ENCODE data around the gene KAT8. TPM values are rescaled to one million over a fixed set of nuclear protein-coding genes. Genes with fewer than 3 reads are reported as not detected.

KAT8 gene
- total and polyA plus RNA-seq, 10 of the 15 experiments (the other 5 are each of a cell fraction or from before 2014, with no cell fraction given), result 5.5 to 55.8 (median 39.6) TPM

- CTCF ChIA-PET, result interaction anchor here (1.3 kb wide), 1 partner anchor 58 kb away, joined by 3 read pairs; no protein-coding TSS in a partner anchor
- Histone ChIP-seq H3K9ac (ENCODE audit: control insufficient read depth, insufficient read depth, low read length) (no peak overlapping the region), H3K4me1 (ENCODE audit: control insufficient read depth, insufficient read depth, low read length) (no peaks in the 10 kb centered on the region), H4K20me1 (ENCODE audit: control insufficient read depth, insufficient read depth) (no peaks in the 10 kb centered on the region; the same call in 1 of the 2 replicates), H3K36me3 (ENCODE audit: control insufficient read depth in 2 of 2, insufficient read depth in 2 of 2, low read length in 1 of 2) (peaks cover 0 to 6% of the 10 kb centered on the region in 2 experiments; a peak in 3 of 4 replicates), H2AFZ (ENCODE audit: control insufficient read depth, low read depth, low read length) (no peak overlapping the region), H3K4me2 (ENCODE audit: control insufficient read depth, insufficient read depth) (no peak overlapping the region), H3K27me3 (replicated peaks in 1 of 2; ENCODE audit: control insufficient read depth in 2 of 2, insufficient read depth in 2 of 2, low read length in 1 of 2) (no peaks in the 10 kb centered on the region), H3K4me3 (no peak overlapping the region), H3K9me3 (replicated peaks; ENCODE audit: control insufficient read depth, insufficient read depth, low read length) (no peaks in the 10 kb centered on the region), H3K79me2 (ENCODE audit: control insufficient read depth, insufficient read depth, low read length) (no peaks in the 10 kb centered on the region), H3K27ac (ENCODE audit: control insufficient read depth, insufficient read depth) (no peak overlapping the region)
- WGBS (ENCODE audit: insufficient coverage, insufficient replicate concordance, low lambda C conversion rate, missing lambda C conversion rate), result 100% methylated on average over 2 of the region's 5 CpGs
- intact Hi-C loops (cut with micrococcal nuclease; ENCODE audit: unreplicated experiment), result no loop called here
- ATAC-seq (no peak), DNase-seq (ENCODE audit: low read depth, low spot score) (no peak), FAIRE-seq (no peak)
- RAD21 ChIA-PET (ENCODE audit: unreplicated experiment), result no interaction called here
- SMC1A ChIA-PET (ENCODE audit: uncharacterized antibody, unreplicated experiment), result no interaction called here
- TF ChIP-seq EGR1 (IDR thresholded peaks at IDR 0.05; ENCODE audit: borderline replicate concordance in 1 of 2, low read depth in 2 of 2, low read length in 2 of 2), result no peak
- no peak for TF ChIP-seq EZH2 (IDR thresholded peaks at IDR 0.05; ENCODE audit: borderline replicate concordance, control insufficient read depth, low read depth, low read length)
- TF ChIP-seq MTA2 (IDR thresholded peaks at IDR 0.05; ENCODE audit: low read depth), result no peak
- no peak for TF ChIP-seq SIX5 (IDR thresholded peaks at IDR 0.05; ENCODE audit: low read depth, low read length, severe bottlenecking)
- no peak for TF ChIP-seq BCLAF1 (IDR thresholded peaks at IDR 0.05)
- TF ChIP-seq BHLHE40 (IDR thresholded peaks at IDR 0.05; ENCODE audit: borderline replicate concordance in 1 of 2, low read depth in 2 of 2, low read length in 1 of 2), result no peak
- TF ChIP-seq TCF12 (IDR thresholded peaks at IDR 0.05; ENCODE audit: low read depth, low read length), result no peak
- TF ChIP-seq REST (IDR thresholded peaks at IDR 0.05; ENCODE audit: low read depth, low read length), result no peak
- no peak for TF ChIP-seq E2F4 (IDR thresholded peaks at IDR 0.05; ENCODE audit: low read depth, low read length)
- TF ChIP-seq SUPT20H (IDR thresholded peaks at IDR 0.05; ENCODE audit: borderline replicate concordance, control insufficient read depth, low read depth, low read length), result no peak
- TF ChIP-seq HSF1 (IDR thresholded peaks at IDR 0.05; ENCODE audit: low read depth, low read length), result no peak
- TF ChIP-seq USF2 (IDR thresholded peaks at IDR 0.05; ENCODE audit: borderline replicate concordance, low read depth, low read length), result no peak
- TF ChIP-seq SPI1 (IDR thresholded peaks at IDR 0.05; ENCODE audit: borderline replicate concordance, insufficient read depth, low read depth, low read length), result no peak
- in situ Hi-C loops (cut with MboI), result no loop called here
- POLR2A ChIA-PET, result no interaction called here
- BruUV-seq (replicated peaks), result no TSS peak
Observed at GRCh38 chr16:31083556-31083955, 33.9 kb upstream of the KAT8 start.

All from GM12878 (cell line).